Measurements from ENCODE around the gene MYBPHL.
A peak's percentile ranks its signal among the peaks of the same experiment; 100 is the strongest.

MYBPHL gene

DNA sequence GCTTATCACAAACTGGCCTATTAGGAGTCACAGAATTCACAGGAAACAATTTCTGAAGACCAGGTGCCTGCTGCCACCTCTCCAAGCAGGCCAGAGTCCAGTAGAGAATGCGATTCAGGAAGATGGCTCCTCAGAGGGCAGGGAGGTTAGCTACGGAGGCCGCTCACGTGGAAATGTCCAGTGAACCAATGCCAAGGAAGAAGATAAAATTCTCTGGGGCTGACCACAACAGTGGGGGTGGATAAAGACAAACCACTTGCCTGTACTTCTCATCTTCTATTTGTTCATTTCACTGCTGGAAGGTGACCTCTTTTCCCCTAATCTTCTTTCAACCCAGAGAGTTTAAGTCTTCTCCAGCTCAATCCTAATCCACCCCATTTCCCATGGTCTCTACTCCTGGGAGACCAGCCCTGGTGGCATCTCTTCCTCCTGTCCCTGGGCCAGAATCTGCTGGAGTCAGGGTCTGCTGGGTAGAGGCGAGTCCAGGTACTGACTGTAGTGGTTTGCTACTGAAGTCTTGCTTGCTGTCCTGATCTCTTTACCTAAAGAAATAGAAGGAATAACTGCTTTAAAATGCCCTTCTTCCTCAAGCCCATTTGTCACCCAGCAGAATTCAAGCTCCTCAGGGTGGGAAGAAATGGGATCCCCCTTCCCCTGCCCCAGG is 27.1 kb downstream of the MYBPHL start:
- DNase-seq: no peak

DNA sequence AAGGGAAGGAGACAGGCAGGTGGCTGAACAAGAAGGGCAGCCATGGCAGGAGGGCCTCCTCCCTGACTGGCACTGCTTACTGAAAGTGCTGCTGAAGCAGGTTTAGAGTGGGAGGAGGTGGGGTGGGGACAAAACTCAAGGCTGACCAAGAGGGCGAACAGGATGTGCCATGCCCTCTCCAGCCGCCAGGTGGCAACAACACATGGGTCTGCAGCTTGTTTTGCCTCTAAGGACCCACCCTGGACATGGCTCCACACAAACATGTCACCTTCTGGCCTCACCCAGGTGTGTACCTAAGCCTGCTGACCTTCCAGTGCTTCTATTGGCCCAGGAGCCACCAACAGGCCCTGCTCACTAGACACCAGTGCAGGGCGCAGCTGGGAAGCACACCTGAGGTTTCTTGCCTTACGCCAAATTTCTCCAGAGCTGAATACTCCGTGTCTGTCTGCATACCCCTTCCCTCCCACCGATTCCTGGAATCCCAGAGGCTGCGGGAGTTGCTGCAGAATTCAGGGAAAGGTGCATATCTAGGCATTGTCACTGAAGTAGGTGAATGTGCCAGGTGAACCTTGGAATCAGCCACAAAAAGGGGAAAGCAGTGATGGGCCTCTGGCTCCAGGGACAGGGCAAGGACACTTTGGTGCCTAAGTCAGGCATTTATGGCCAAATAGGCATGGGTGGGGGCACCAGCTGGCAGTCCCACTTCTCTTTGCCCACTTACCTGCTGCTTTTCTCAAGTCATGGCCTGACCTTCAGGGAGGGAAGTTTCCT is 29.2 kb downstream of the MYBPHL start:
- DNase-seq: peak in 12 of 14 donors; percentile 26 to 81 (median 64)

DNA sequence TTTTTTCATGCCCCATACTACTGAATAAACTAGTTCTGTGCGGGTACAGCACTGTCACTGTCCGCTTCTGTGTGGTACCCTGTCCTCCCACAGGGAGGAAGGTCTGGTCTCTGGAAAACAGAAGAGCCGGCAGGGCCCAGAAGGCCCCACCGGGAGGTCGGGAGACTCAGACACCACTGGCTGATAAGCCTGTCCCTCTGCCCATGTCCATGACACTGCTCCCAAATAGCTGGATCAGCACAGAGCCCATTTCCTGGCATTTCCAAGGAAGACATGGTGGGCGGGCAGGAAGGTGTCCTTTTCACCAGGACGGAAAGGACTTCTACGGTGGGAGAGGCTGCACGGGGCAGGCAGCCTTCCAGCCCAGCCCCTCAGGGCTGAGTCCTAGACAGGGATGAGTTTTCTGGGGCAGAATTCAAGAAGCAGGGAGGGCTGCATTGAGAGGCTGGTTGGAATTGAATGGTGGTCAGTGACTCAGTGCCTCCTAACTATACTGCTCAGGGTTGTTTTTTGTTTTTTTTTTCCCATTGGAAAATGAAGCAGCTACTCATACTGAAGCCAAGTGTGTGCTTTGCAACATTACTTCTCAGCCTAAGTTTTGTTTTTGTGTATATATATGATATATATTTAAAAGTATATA is 31.0 kb downstream of the MYBPHL start:
- DNase-seq: no peak

DNA sequence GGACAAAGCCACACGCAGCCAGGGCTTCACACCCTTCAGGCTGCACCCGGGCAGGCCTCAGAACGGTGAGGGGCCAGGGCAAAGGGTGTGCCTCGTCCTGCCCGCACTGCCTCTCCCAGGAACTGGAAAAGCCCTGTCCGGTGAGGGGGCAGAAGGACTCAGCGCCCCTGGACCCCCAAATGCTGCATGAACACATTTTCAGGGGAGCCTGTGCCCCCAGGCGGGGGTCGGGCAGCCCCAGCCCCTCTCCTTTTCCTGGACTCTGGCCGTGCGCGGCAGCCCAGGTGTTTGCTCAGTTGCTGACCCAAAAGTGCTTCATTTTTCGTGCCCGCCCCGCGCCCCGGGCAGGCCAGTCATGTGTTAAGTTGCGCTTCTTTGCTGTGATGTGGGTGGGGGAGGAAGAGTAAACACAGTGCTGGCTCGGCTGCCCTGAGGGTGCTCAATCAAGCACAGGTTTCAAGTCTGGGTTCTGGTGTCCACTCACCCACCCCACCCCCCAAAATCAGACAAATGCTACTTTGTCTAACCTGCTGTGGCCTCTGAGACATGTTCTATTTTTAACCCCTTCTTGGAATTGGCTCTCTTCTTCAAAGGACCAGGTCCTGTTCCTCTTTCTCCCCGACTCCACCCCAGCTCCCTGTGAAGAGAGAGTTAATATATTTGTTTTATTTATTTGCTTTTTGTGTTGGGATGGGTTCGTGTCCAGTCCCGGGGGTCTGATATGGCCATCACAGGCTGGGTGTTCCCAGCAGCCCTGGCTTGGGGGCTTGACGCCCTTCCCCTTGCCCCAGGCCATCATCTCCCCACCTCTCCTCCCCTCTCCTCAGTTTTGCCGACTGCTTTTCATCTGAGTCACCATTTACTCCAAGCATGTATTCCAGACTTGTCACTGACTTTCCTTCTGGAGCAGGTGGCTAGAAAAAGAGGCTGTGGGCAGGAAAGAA is 32.0 kb downstream of the MYBPHL start:
- peak in 3 of 14 donors; percentile 11 to 57 (median 52) for DNase-seq

DNA sequence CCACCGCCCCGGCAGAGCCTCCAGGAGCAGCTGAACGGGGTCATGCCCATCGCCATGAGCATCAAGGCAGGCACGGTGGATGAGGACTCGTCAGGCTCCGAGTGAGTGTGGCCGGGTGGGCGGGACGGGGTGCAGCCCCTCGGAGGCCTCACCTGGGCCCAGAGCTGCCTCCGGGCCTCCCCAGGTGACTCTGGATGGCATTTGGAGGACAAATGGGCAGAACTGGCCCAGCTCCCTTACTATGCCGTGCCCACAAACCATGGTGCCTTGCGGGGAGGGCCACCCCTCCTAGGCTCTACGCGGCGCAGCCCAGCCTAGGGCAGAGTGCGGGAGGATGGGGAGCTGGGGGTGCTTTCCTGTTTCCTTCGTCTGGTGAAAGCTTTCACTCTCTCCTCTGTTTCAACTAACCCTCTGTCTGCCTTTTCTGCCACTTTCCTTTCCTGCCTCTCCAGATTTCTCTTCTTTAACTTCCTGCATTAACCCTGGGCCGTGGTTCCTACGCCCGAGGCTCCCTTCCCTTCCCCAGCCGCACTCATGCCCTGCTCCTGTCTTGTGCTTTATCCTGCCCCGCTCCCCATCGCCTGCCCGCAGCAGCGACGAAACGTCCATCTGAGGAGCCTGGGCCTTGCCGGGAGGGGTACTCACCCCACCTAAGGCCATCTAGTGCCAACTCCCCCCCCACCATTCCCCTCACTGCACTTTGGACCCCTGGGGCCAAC is 33.1 kb downstream of the MYBPHL start:
- no peak for DNase-seq

DNA sequence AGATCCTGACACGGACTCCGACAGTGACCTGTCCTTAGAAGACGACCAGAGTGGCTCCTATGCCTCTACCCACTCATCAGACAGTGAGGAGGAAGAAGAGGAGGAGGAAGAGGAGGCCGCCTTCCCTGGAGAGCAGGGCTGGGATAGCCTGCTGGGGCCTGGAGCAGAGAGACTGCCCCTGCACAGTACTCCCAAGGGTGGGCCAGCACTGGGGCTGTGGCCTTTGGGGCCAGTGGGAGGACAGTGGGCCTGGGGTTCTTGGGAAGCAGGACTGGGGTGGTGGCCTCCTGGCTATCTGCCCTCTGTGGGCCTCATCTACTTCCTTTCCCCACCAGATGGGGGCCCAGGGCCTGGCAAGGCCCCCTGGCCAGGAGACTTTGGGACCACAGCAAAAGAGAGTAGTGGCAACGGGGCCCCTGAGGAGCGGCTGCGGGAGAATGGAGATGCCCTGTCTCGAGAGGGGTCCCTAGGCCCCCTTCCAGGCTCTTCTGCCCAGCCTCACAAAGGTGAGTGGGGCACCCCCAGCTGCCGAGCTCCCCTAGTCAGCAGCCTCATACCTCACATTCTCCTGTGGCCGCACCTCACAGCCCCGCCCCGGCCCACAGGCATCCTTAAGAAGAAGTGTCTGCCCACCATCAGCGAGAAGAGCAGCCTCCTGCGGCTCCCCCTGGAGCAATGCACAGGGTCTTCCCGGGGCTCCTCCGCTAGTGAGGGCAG is 33.8 kb downstream of the MYBPHL start:
- no peak for DNase-seq

DNA sequence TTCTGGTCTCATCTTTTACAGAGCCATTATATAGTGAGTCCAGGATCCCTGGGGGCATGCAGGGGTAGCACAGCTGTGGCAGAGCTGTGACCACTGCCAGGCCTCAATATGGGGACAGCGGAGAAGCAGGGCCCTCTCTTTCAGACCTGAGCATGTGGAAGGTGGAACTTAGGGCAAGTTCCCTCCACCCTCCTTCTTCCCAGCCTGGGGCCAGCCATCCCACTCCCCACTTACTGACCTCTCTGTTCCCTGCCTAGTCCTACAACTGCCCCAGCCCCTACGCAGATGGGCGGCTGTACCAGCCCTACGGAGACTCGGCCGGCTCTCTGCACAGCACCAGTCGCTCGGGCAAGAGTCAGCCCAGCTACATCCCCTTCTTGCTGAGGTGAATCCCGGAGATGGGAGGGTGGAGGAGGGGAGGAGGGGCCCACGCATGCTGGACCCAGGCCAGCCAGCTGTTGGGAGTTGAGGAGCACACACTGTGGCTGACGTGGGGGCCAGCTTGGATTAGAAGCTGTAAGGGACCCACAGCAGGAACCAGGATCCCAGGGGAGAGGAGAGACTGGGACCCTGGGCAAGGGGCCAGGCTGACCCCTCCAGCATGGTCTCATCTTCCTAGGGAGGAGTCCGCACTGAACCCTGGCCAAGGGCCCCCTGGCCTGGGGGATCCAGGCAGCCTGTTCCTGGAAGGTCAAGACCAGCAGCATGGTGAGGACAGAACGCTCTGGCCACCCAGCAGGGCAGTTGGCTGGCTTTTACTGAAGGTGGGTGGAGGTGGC is 34.6 kb downstream of the MYBPHL start:
- DNase-seq: no peak

DNA sequence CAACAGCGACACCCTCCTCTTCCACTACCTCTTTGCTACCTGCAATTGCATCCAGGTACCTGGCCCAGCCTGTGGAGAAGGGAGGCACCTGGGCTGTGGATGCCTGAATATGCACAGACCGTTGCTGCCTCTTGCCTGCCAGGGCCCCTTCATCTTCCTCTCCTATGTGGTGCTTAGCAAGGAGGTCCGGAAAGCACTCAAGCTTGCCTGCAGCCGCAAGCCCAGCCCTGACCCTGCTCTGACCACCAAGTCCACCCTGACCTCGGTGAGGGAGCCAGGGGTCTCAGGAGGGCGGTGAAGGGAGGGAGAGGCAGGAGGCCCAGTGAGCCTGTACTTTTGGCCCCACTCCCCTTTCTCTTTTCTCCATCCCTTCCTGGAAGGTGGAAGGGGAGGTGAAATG is 35.4 kb downstream of the MYBPHL start:
- DNase-seq: no peak

DNA sequence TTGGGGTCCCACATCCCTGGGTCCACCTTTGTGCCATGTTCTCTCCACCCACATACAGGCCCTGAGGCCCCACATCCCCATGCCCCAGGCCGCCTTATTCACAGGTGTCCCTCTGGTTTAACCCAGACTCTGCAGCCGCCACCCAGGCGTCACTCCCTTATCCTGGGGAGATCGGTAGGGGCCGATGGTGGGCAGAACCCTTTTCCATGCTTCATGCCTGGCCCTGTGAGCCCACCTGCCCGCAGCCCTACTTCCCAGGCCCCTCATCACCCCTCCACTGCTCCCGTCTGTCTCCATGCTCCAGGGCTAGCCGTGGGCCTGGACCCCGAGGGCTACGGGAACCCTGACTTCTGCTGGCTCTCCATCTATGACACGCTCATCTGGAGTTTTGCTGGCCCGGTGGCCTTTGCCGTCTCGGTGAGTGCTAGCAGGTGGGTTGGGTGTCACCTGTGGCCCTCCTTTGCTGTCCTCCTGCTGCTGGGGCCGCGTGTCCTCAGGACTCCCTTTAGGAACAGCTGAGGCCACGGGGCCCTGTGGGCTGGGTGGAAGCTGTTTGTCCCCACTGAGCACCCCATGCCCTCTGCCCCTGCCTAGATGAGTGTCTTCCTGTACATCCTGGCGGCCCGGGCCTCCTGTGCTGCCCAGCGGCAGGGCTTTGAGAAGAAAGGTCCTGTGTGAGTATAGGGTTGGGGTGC is 36.0 kb downstream of the MYBPHL start:
- no peak for DNase-seq

DNA sequence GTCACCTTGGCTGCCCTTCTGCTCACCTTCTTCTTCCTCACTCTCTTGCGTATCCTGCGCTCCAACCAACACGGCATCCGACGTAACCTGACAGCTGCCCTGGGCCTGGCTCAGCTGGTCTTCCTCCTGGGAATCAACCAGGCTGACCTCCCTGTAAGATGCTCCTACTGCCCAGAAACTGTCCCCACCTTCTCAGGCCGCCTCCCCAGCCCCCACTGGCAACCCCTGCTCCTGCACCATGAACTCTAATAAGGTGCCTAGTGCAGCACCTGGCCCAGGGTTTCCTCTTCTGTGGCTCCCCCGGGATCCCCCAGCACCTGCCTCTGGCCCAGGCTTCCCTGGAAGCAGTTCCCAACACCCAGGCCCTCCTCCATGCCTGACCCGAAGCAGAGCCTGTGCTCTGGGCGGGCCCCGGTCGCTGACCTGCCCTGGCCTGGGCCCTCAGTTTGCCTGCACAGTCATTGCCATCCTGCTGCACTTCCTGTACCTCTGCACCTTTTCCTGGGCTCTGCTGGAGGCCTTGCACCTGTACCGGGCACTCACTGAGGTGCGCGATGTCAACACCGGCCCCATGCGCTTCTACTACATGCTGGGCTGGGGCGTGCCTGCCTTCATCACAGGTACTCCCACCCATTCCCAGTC is 36.7 kb downstream of the MYBPHL start:
- no peak for DNase-seq

DNA sequence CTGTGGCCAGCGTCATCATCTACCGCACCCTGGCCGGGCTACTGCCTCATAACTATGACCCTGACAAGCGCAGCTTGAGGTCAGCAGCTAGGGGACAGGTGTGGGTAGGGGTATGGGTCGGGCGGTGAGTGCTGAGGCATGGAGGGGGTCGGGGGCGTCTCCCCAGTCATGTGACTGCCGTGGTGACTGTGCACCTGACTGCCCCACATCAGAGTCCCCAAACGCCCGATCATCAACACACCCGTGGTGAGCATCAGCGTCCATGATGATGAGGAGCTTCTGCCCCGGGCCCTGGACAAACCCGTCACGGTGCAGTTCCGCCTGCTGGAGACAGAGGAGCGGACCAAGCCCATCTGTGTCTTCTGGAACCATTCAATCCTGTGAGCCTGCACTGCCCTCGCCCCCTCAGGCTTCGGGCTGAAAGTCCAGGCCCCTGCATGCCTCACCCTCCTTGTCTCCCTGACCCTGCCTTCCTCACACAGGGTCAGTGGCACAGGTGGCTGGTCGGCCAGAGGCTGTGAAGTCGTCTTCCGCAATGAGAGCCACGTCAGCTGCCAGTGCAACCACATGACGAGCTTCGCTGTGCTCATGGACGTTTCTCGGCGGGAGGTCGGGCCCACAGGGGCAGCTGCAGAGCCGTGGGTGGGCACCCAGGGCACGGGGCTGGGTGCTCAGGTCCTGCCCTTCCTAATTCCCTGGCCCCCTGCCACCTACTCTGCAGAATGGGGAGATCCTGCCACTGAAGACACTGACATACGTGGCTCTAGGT is 37.4 kb downstream of the MYBPHL start:
- no peak for DNase-seq

DNA sequence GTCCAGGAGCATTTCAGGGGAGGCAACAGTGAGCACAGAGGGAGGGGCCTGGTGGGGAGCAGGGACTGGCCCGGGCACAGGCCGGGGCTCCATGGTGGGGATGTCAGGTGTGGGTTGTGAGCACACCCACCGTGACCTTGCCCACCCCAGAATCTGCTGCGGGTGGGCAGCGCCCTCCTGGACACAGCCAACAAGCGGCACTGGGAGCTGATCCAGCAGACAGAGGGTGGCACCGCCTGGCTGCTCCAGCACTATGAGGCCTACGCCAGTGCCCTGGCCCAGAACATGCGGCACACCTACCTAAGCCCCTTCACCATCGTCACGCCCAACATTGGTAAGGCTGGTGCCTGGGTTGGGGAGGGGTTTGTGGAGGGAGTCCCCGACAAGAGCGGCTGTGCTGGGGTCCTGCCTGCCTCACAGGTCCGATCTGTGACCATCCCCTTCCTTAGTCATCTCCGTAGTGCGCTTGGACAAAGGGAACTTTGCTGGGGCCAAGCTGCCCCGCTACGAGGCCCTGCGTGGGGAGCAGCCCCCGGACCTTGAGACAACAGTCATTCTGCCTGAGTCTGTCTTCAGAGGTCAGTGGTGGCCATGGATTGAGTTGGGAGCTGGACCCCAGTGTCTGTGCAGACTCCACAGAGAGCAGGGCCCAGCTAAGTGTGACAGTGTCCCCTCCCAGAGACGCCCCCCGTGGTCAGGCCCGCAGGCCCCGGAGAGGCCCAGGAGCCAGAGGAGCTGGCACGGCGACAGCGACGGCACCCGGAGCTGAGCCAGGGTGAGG is 38.2 kb downstream of the MYBPHL start:
- DNase-seq: peak in 2 of 14 donors; percentile 39

DNA sequence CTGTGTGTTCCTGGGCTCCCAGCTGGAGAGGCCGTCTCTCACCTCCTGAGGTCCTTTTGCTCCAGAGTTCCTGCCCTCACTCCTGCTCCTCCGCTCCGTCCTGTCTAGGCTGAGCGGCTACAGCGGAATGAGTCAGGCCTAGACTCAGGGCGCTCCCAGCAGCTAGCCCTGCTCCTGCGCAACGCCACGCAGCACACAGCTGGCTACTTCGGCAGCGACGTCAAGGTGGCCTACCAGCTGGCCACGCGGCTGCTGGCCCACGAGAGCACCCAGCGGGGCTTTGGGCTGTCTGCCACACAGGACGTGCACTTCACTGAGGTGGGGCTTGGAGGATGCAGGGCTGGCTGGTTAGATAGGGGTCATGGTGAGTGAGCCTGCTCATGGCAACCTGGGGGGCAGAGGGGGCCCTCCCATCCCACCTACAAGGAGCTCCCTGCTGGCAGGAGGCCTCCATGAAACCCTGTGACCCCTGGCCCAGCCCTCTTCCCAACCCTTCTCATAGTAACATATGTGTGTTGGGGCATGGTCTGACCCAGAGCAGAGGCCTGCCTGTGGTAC is 39.0 kb downstream of the MYBPHL start:
- DNase-seq: no peak

DNA sequence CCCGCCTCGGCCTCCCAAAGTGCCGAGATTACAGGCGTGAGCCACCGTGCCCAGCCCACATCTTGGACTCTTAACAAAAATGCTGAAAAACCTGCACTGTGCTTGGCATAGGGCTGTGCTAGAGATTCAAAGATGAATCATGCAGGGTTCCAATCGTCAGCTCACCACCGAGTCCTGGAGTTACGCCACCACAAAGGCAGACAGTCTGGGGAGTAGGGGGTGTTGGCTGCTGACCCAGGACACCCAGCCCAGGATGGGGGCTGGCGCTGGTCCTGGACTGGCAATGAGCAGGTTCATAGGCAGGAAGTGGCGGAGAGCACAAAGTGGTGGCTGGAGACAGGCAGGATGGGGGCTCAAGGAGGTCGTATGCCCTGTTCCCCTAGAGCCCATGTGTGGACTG is 39.8 kb downstream of the MYBPHL start:
- peak in 1 of 14 donors; percentile 43 for DNase-seq

DNA sequence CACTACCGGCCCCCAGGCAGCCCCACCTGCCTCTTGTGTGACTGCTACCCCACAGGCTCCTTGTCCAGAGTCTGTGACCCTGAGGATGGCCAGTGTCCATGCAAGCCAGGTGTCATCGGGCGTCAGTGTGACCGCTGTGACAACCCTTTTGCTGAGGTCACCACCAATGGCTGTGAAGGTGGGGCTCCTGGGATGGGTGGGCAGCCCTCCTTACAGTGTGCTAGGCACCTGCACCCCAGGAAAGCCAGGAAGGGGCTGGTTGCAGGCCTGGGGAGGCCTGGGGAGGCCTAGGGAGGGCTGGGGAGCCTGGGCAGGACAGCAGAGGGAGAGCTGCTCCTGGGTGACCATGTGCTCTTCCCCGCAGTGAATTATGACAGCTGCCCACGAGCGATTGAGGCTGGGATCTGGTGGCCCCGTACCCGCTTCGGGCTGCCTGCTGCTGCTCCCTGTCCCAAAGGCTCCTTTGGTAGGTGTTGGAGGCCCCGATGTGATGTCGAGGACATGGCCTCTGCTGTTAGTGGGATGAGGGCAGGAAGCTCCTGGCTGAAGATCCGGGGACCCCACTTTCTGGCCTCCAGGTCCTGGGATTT is 41.0 kb downstream of the MYBPHL start:
- no peak for DNase-seq

DNA sequence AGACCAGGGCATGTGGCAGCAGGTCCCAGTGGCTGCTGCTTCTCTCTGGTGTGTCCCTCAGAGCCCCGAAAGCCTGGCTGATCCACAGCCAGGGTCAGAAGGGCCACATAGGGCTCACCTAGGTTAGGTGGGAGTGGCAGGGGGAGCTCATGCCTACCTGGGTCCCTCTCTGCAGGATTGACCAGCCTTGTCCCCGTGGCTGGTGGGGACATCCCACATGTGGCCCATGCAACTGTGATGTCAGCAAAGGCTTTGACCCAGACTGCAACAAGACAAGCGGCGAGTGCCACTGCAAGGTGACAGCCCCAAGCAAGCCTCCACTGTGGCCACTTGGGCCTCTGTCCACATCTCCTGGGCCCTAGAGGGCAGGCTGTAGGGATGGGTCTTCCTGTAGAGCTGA is 41.8 kb downstream of the MYBPHL start:
- DNase-seq: no peak

DNA sequence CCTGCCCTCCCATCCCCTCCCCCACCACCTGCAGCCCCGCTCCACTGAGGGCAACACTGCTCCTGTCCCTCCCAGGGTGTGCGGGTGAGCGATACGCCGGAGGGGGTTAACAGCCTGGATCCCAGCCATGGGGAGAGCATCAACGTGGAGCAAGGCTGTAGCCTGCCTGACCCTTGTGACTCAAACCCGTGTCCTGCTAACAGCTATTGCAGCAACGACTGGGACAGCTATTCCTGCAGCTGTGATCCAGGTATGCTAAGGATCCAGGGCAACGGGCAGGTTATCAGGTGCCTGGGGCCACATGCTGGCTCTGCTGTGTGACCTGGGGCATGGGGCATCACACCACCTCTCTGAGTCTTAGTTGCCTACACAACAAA is 42.4 kb downstream of the MYBPHL start:
- no peak for DNase-seq

Data from C1 segment of cervical spinal cord (tissue), 14 donors.